ENCODE data around the gene C20orf204.

Gene C20orf204

GRCh38 chr20:64056889-64057627 is 21.1 kb downstream of the C20orf204 start:
- DNase-seq, result no peak

- peak in 1 of 2 experiments; percentile 66 for DNase-seq
Observed at GRCh38 chr20:64057628-64058498, 21.9 kb downstream of the C20orf204 start.

GRCh38 chr20:64058536-64058935 is 22.6 kb downstream of the C20orf204 start:
- DNase-seq, result no peak

GRCh38 chr20:64062276-64062595 is 26.3 kb downstream of the C20orf204 start:
- no peak for DNase-seq

GRCh38 chr20:64062596-64063388 is 26.8 kb downstream of the C20orf204 start, which contains the start of gene TCEA2:
Gene TCEA2 (plus strand): TSS chr20:64063198. CDS start chr20:64063313, 115 bp downstream.
- peak; percentile 32 to 79 for DNase-seq

GRCh38 chr20:64063389-64064144 is 27.6 kb downstream of the C20orf204 start:
- DNase-seq, result no peak

- no peak for DNase-seq
Observed at GRCh38 chr20:64064145-64064698, 28.2 kb downstream of the C20orf204 start.

GRCh38 chr20:64065062-64065973 is 29.3 kb downstream of the C20orf204 start:
- DNase-seq, result no peak

- DNase-seq, result no peak
Observed at GRCh38 chr20:64065974-64066343, 30.0 kb downstream of the C20orf204 start.

- DNase-seq, result no peak
Observed at GRCh38 chr20:64067005-64067632, 31.1 kb downstream of the C20orf204 start.

GRCh38 chr20:64067733-64068307 is 31.8 kb downstream of the C20orf204 start:
- DNase-seq, result no peak

GRCh38 chr20:64068386-64069208 is 32.6 kb downstream of the C20orf204 start:
- DNase-seq, result no peak

- DNase-seq, result no peak
Observed at GRCh38 chr20:64069209-64069613, 33.2 kb downstream of the C20orf204 start.

GRCh38 chr20:64069614-64070243 is 33.7 kb downstream of the C20orf204 start:
- DNase-seq, result no peak

GRCh38 chr20:64070244-64070993 is 34.4 kb downstream of the C20orf204 start:
- no peak for DNase-seq

- no peak for DNase-seq
Observed at GRCh38 chr20:64071341-64072332, 35.7 kb downstream of the C20orf204 start.

All from cerebellar nuclear complex (tissue), 1 donor.